ENCODE measurements around the gene STAT3. TPM values are rescaled to one million over a fixed set of nuclear protein-coding genes. Genes with fewer than 3 reads are reported as not detected.

The STAT3 gene
- total RNA-seq, 8 experiments from 2014 or later: 31.4 to 386 (median 106) TPM

- peaks cover 4 to 11% of the 10 kb centered on the region in 2 donors for H3K4me1 ChIP-seq (replicated peaks in 1 of 2)
- 70 to 100% (median 85%) methylated on average over 1 to 5 of the region's 5 CpGs; no CpG with 5 or more reads in 6 of the 10 experiments for WGBS, 10 experiments
Observed at GRCh38 chr17:42284024-42284369, 104.2 kb downstream of the STAT3 start.

DNA sequence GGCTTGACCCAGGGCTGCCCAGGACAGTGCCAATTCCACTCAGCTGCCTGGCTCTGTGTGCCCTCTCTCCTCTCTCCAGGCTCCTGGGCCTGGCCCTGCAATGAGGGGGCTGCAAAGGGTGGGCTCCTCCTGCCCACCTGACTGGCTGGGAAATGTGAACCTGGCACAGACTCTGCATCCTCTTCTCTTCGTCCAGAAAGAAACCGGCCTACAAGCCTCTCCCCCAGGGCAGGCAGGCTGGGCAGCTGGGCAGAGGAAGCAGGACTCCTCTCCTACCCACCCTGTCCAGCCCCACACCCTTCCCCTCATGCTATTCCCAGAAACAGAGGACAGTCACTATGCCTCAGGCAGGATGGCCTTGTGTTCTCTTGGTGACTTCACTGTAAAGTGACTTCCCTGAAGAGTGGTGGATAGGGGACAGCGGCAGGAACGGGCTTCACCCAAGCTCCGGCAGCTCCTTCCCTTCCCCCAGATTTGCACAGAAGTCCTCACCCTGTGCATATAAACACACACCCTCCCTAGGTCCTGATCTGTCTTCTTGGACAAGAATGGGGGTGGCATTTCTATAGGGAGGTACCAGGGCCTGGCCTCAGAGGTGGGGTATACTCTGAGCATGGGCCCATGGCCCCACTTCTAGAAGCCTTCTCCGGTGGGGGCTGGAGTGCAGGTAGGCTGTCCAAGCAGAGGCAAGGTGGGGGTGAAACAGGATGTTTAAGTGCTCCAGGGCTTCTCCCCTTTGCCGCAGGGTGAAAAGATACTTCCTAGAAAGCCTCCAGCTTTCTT lies 104.8 kb downstream of the STAT3 start:
- H3K4me1 ChIP-seq (replicated peaks in 1 of 2): peaks cover 4 to 11% of the 10 kb centered on the region in 2 donors
- H3K4me3 ChIP-seq: no peak overlapping the region
- H3K27ac ChIP-seq: no peak overlapping the region
- in situ Hi-C loops (cut with MboI; ENCODE audit: low pct_unique_long_range_greater_than_20kb in 2 of 9, low sequenced_read_pairs in 9 of 9, unreplicated experiment in 9 of 9): no loop called here
- WGBS, 10 experiments: 56 to 100% (median 97%) methylated on average over 1 to 3 of the region's 7 CpGs; no CpG with 5 or more reads in 6 of the 10 experiments
- peak in 2 of 8 experiments; percentile 14 to 46 for ATAC-seq (replicated peaks in 6 of 8)

More at GRCh38 chr17:42284024-42284369, 104.2 kb downstream of the STAT3 start:
- no peak for ATAC-seq (replicated peaks in 6 of 8)
- H3K4me3 ChIP-seq: no peak overlapping the region
- H3K27ac ChIP-seq: no peak overlapping the region
- in situ Hi-C loops (cut with MboI; ENCODE audit: low pct_unique_long_range_greater_than_20kb in 2 of 9, low sequenced_read_pairs in 9 of 9, unreplicated experiment in 9 of 9): no loop called here

DNA sequence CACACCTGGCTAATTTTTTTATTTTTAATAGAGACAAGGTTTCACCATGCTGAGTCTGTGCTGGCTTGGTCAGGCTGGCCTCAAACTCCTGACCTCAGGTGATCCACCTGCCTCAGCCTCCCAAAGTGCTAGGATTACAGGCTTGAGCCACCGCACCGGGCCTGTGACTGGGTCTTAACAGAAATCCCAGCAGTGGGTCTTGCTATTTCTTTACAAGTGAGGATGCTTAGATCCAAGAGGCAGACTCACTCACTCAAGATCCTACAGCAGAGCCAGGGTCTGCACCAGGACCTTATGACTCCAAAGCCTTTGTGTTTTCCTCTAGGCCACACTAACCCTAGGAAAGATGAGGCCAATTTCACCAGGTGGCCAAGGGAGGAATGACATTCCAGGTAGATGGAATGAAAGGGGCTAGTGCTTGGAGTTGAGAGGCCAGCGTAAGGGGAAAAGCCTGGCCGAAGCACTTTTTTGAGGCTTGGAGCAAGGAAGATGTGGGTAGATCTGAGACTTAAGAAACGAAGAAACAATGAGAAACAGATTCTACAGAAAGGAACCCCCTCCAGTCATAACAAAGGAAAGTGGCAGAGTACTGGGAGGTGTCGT lies 105.7 kb downstream of the STAT3 start:
- Histone ChIP-seq H3K27ac (no peak overlapping the region), H3K4me1 (replicated peaks in 1 of 2) (peaks cover 4 to 7% of the 10 kb centered on the region in 2 donors), H3K4me3 (no peak overlapping the region)
- in situ Hi-C loops (cut with MboI; ENCODE audit: low pct_unique_long_range_greater_than_20kb in 2 of 9, low sequenced_read_pairs in 9 of 9, unreplicated experiment in 9 of 9): no loop called here
- WGBS, 10 experiments: 60 to 95% (median 83%) methylated on average over 1 to 4 of the region's 6 CpGs; no CpG with 5 or more reads in 3 of the 10 experiments
- no peak for ATAC-seq (replicated peaks in 6 of 8)

GRCh38 chr17:42281571-42282096 lies 106.6 kb downstream of the STAT3 start:
- H3K4me3 ChIP-seq: no peak overlapping the region
- no peak for ATAC-seq (replicated peaks in 6 of 8)
- 40% methylated on average over 1 of the region's 7 CpGs; no CpG with 5 or more reads in 9 of the 10 experiments for WGBS, 10 experiments
- in situ Hi-C loops (cut with MboI; ENCODE audit: low pct_unique_long_range_greater_than_20kb in 2 of 9, low sequenced_read_pairs in 9 of 9, unreplicated experiment in 9 of 9): no loop called here
- no peak overlapping the region for H3K27ac ChIP-seq
- H3K4me1 ChIP-seq (replicated peaks in 1 of 2): peaks cover 12 to 15% of the 10 kb centered on the region in 2 donors

- no peak overlapping the region for H3K27ac ChIP-seq
- in situ Hi-C loops (cut with MboI; ENCODE audit: low pct_unique_long_range_greater_than_20kb in 2 of 9, low sequenced_read_pairs in 9 of 9, unreplicated experiment in 9 of 9): no loop called here
- peaks cover 12 to 16% of the 10 kb centered on the region in 2 donors for H3K4me1 ChIP-seq (replicated peaks in 1 of 2)
- no peak for ATAC-seq (replicated peaks in 6 of 8)
- WGBS, 10 experiments: 20 to 92% (median 88%) methylated on average over 1 to 3 of the region's 4 CpGs; no CpG with 5 or more reads in 7 of the 10 experiments
- H3K4me3 ChIP-seq: no peak overlapping the region
Observed at GRCh38 chr17:42279776-42280630, 108.2 kb downstream of the STAT3 start.

DNA sequence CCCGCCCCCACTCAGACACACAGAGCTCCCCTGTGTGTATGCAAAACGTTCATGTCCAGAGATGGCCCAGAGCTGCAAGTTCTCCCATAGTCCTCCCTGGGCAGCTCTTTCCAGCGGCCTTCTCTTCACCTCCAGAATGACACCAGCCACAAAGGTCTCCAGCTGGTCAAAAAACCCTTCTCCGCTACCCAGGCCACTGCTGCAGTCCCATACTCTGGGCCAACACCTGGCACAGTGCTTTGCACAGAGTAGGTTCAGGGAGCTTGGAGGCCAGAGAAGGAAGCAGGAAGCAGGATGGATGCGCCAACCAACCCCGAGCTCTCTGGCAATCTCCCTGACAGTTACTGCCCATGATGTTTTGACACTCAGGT lies 110.9 kb downstream of the STAT3 start:
- in situ Hi-C loops (cut with MboI; ENCODE audit: low pct_unique_long_range_greater_than_20kb in 2 of 9, low sequenced_read_pairs in 9 of 9, unreplicated experiment in 9 of 9): no loop called here
- WGBS, 10 experiments: 83 to 100% (median 100%) methylated on average over 1 to 2 of the region's 6 CpGs; no CpG with 5 or more reads in 6 of the 10 experiments
- peak overlapping the region; percentile 89 to 92 for H3K27ac ChIP-seq
- peak overlapping the region in 3 of 5 donors; percentile 77 to 96 (median 93) for H3K4me3 ChIP-seq
- no peak for ATAC-seq (replicated peaks in 6 of 8)
- peaks cover 19 to 29% of the 10 kb centered on the region in 2 donors for H3K4me1 ChIP-seq (replicated peaks in 1 of 2)

- WGBS, 10 experiments: 0 to 13% (median 6%) methylated on average over 1 to 14 of the region's 44 CpGs; no CpG with 5 or more reads in 4 of the 10 experiments
- in situ Hi-C loops (cut with MboI; ENCODE audit: low pct_unique_long_range_greater_than_20kb in 2 of 9, low sequenced_read_pairs in 9 of 9, unreplicated experiment in 9 of 9): no loop called here
- peak overlapping the region; percentile 89 to 92 for H3K27ac ChIP-seq
- H3K4me3 ChIP-seq: peak overlapping the region; percentile 77 to 96 (median 92)
- peak; percentile 10 to 77 (median 74) for ATAC-seq (replicated peaks in 6 of 8)
- H3K4me1 ChIP-seq (replicated peaks in 1 of 2): peaks cover 21 to 29% of the 10 kb centered on the region in 2 donors
Observed at GRCh38 chr17:42276609-42277341, 111.5 kb downstream of the STAT3 start.

- in situ Hi-C loops (cut with MboI; ENCODE audit: low pct_unique_long_range_greater_than_20kb in 2 of 9, low sequenced_read_pairs in 9 of 9, unreplicated experiment in 9 of 9): no loop called here
- ATAC-seq (replicated peaks in 6 of 8): peak; percentile 64 to 82 (median 72)
- peak within 1 kb of the TSS; percentile 77 to 96 (median 92) for H3K4me3 ChIP-seq
- peaks cover 17 to 27% of the 10 kb centered on the region in 2 donors for H3K4me1 ChIP-seq (replicated peaks in 1 of 2)
- 0% methylated on average over 7 of the region's 47 CpGs; no CpG with 5 or more reads in 9 of the 10 experiments for WGBS, 10 experiments
- H3K27ac ChIP-seq: peak within 1 kb of the TSS; percentile 89 to 92
Observed at GRCh38 chr17:42276359-42276608, 112.0 kb downstream of the STAT3 start, which contains the start of gene STAT5B. STAT5B (minus strand) TSS chr17:42276391; CDS start chr17:42232127, 44,264 bp downstream.

DNA sequence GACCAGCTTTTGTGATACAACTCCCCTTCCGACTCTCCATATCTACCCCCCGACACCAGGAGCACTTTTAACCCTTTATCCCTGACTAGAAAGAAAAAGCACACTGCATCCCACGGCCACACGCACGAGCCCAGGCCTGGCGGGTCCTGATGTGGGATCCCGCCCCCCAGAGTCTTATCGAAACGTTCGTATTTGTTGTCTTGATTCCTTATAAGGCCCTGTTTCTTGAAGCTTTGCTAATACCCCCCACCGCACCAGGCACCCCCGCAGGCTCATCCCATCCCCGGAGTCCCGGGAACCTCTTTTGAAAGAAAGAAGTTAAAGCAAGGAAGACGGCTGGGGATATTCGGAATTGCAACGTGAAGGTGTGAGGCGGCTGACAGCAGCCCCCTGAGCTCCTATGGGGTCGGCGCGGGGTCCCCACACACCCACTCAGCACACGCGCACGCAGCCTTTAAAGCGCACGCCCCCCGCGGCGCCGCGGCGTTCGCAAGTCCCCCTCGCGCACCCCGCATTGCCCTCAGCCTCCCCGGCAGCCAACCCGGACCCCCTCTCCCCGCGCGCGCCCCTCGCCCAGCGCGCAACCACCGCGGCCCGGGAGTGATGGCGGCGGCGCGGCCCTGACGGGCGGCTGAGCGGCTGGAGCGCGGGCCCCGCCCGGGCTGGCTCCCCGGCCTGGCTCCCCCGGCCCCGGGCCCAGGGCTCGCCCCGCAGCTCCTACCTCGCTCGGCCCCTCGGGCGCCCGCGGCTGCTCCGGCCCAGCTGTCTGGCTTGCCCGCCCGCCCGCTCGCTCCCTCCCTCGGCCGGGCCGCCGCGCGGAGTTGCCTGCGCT lies 112.5 kb downstream of the STAT3 start:
- Histone ChIP-seq H3K27ac (peak overlapping the region; percentile 89 to 92), H3K4me3 (peak overlapping the region; percentile 77 to 96 (median 92)), H3K4me1 (replicated peaks in 1 of 2) (peaks cover 20 to 31% of the 10 kb centered on the region in 2 donors)
- in situ Hi-C loops (cut with MboI; ENCODE audit: low pct_unique_long_range_greater_than_20kb in 2 of 9, low sequenced_read_pairs in 9 of 9, unreplicated experiment in 9 of 9): no loop called here
- WGBS, 10 experiments: 0 to 6% (median 0%) methylated on average over 1 to 9 of the region's 82 CpGs; no CpG with 5 or more reads in 3 of the 10 experiments
- peak; percentile 4 to 74 (median 56) for ATAC-seq (replicated peaks in 6 of 8)

DNA sequence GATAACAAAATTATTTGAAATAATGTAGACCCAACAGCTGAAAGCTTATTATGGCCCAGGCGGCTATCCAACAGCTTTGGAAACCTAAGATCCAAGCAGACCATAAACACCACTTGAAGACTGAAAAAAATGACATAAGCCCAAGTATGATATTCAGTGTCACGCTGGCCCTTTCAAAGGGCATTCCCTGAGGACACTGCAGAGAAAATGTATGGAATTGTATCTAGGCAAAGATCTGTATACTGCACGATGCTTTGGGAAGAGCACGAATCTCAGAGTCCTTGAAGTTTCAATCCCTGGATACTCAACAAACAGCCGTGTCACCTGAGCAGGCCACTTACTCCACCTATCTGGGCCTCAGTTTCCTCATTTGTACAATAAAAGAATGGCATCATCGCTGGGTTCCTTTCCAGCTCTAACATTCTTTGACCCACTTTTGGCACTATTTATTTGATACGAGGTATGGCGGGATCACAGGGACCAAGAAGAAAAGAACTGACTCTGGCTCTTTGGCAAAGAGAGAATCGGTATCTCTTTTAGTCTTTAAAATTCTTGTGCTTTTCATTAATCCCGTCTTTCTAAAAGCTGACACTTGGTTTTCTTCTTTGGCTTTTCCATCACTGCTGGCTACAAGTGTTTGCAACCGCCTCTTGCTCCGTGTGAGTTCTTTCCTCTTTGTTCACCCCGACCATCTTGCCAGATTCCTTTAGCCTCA lies 113.3 kb downstream of the STAT3 start:
- Histone ChIP-seq H3K27ac (peak overlapping the region; percentile 89 to 92), H3K4me1 (replicated peaks in 1 of 2) (peaks cover 23 to 33% of the 10 kb centered on the region in 2 donors), H3K4me3 (peak overlapping the region; percentile 77 to 96 (median 92))
- in situ Hi-C loops (cut with MboI; ENCODE audit: low pct_unique_long_range_greater_than_20kb in 2 of 9, low sequenced_read_pairs in 9 of 9, unreplicated experiment in 9 of 9): no loop called here
- ATAC-seq (replicated peaks in 6 of 8): peak in 1 of 8 experiments; percentile 2
- 2 to 44% (median 8%) methylated on average over 5 to 13 of the region's 13 CpGs for WGBS, 10 experiments

GRCh38 chr17:42274253-42274542 lies 114.0 kb downstream of the STAT3 start:
- 57 to 100% (median 85%) methylated on average over 1 to 3 of the region's 3 CpGs; no CpG with 5 or more reads in 2 of the 10 experiments for WGBS, 10 experiments
- in situ Hi-C loops (cut with MboI; ENCODE audit: low pct_unique_long_range_greater_than_20kb in 2 of 9, low sequenced_read_pairs in 9 of 9, unreplicated experiment in 9 of 9): no loop called here
- Histone ChIP-seq H3K27ac (no peak overlapping the region), H3K4me1 (replicated peaks in 1 of 2) (peaks cover 23 to 33% of the 10 kb centered on the region in 2 donors), H3K4me3 (peak overlapping the region; percentile 77 to 96 (median 92))
- ATAC-seq (replicated peaks in 6 of 8): no peak

All from motor neuron (in vitro differentiated cells).